Measurements from ENCODE around the gene CAMK2D.

CAMK2D gene

DNA sequence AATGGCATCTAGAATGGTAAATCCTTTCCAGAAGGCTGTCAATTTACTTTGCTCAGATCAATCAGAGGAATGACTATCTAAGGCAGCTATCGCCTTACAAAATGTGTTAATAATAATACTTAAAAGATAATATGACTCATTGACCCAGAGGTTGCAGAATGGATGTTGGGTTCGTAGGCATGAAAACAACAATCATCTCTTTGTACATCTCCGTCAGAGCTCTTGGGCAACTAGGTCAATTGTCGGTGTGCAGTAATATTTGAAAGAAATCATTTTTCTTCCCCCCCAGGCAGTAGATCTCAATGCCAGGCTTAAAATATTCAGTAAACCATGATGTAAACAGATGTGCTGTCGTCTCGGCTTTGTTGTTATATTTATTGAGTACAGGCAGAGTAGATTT is 165.1 kb downstream of the CAMK2D start:
- TF ChIP-seq, protein P1, sequence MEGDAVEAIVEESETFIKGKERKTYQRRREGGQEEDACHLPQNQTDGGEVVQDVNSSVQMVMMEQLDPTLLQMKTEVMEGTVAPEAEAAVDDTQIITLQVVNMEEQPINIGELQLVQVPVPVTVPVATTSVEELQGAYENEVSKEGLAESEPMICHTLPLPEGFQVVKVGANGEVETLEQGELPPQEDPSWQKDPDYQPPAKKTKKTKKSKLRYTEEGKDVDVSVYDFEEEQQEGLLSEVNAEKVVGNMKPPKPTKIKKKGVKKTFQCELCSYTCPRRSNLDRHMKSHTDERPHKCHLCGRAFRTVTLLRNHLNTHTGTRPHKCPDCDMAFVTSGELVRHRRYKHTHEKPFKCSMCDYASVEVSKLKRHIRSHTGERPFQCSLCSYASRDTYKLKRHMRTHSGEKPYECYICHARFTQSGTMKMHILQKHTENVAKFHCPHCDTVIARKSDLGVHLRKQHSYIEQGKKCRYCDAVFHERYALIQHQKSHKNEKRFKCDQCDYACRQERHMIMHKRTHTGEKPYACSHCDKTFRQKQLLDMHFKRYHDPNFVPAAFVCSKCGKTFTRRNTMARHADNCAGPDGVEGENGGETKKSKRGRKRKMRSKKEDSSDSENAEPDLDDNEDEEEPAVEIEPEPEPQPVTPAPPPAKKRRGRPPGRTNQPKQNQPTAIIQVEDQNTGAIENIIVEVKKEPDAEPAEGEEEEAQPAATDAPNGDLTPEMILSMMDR (IDR thresholded peaks at IDR 0.05; ENCODE audit: low read depth, low read length) = no peak
- no peaks in the 10 kb centered on the region; the same call in 1 of the 2 replicates for H3K36me3 ChIP-seq
- DNase-seq = no peak
- H3K9me3 ChIP-seq (ENCODE audit: severe bottlenecking) = no peaks in the 10 kb centered on the region
- H3K27me3 ChIP-seq (ENCODE audit: insufficient read depth, low read depth, severe bottlenecking) = no peaks in the 10 kb centered on the region
- H3K4me3 ChIP-seq (ENCODE audit: low read depth, low read length) = no peak overlapping the region
- no peak overlapping the region for H3K27ac ChIP-seq

DNA sequence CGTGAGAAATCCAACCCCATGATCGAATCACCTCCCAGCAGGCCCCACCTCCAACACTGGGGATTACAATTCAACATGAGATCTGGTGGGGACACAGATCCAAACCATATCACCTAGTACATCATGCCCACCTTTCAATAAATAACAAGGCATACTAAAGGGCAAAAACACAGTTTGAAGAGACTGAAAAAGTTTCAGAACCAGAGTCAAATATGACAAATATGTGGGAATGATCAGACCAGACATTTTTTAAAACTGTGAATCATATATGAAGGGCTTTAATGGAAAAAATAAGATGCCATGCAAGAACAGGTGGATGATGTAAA is 167.3 kb downstream of the CAMK2D start:
- Histone ChIP-seq H3K9me3 (ENCODE audit: severe bottlenecking) (no peaks in the 10 kb centered on the region), H3K4me3 (ENCODE audit: low read depth, low read length) (no peak overlapping the region), H3K27me3 (ENCODE audit: insufficient read depth, low read depth, severe bottlenecking) (no peaks in the 10 kb centered on the region), H3K27ac (no peak overlapping the region), H3K36me3 (no peaks in the 10 kb centered on the region; the same call in 1 of the 2 replicates)
- TF ChIP-seq, protein P1 (IDR thresholded peaks at IDR 0.05; ENCODE audit: low read depth, low read length) = no peak
- no peak for DNase-seq

GRCh38 chr4:113593400-113594230 is 167.9 kb downstream of the CAMK2D start:
- no peak overlapping the region for H3K27ac ChIP-seq
- DNase-seq = no peak
- no peak overlapping the region for H3K4me3 ChIP-seq (ENCODE audit: low read depth, low read length)

DNA sequence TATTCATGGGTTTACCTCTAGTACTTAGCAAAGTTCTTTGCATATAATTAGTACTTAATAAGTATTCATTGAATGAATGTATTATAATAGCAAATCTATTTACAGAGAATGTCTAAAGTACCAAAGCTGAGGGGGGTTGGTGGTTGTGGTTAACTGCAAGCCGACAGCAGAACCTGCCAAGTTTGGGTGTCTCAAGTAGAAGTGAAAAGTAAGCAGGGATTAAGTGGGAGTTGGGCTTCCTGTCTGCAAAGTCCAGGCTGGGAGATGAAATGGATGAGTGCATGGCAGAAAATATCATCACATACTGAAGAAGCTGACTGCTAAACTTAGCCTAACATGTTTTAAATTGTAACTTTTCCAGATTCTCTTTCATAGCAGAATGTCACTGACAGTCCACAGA is 169.6 kb downstream of the CAMK2D start:
- DNase-seq = no peak
- no peaks in the 10 kb centered on the region for H3K9me3 ChIP-seq (ENCODE audit: severe bottlenecking)
- no peaks in the 10 kb centered on the region for H3K27me3 ChIP-seq (ENCODE audit: insufficient read depth, low read depth, severe bottlenecking)
- H3K27ac ChIP-seq = no peak overlapping the region
- no peaks in the 10 kb centered on the region; the same call in 1 of the 2 replicates for H3K36me3 ChIP-seq
- TF ChIP-seq, protein P1 (IDR thresholded peaks at IDR 0.05; ENCODE audit: low read depth, low read length) = no peak
- no peak overlapping the region for H3K4me3 ChIP-seq (ENCODE audit: low read depth, low read length)

More at GRCh38 chr4:113593400-113594230, 167.9 kb downstream of the CAMK2D start:
- TF ChIP-seq, protein P1 (IDR thresholded peaks at IDR 0.05; ENCODE audit: low read depth, low read length) = no peak
- Histone ChIP-seq H3K27me3 (ENCODE audit: insufficient read depth, low read depth, severe bottlenecking) (no peaks in the 10 kb centered on the region), H3K36me3 (no peaks in the 10 kb centered on the region; the same call in 1 of the 2 replicates), H3K9me3 (ENCODE audit: severe bottlenecking) (no peaks in the 10 kb centered on the region)

- H3K36me3 ChIP-seq = no peaks in the 10 kb centered on the region; the same call in 1 of the 2 replicates
- no peak overlapping the region for H3K27ac ChIP-seq
- no peak for DNase-seq
- H3K9me3 ChIP-seq (ENCODE audit: severe bottlenecking) = no peaks in the 10 kb centered on the region
- no peaks in the 10 kb centered on the region for H3K27me3 ChIP-seq (ENCODE audit: insufficient read depth, low read depth, severe bottlenecking)
- no peak overlapping the region for H3K4me3 ChIP-seq (ENCODE audit: low read depth, low read length)
- TF ChIP-seq, protein P1 (IDR thresholded peaks at IDR 0.05; ENCODE audit: low read depth, low read length) = no peak
Observed at GRCh38 chr4:113588895-113589668, 172.5 kb downstream of the CAMK2D start.

Measured in WERI-Rb-1 (cell line).